Neuron (in vitro differentiated cells): ENCODE data around the gene ZNF683.
"Not testable (repeated sequence)": the region's sequence is repeated elsewhere in the genome, so short reads cannot be mapped to it uniquely, and the experiment has no call there.

ENCODE experiments used
- H2AFZ ChIP-seq: one replicate; pipeline ENCODE4 v1.6.1; 2013; ENCODE audit warnings: low read depth, mild to moderate bottlenecking, inconsistent platforms, low read length, moderate library complexity
- H3K27me3 ChIP-seq: one replicate; pipeline ENCODE4 v1.6.1; 2013; ENCODE audit warnings: low read length; ENCODE audit not compliant: insufficient read depth
- H3K36me3 ChIP-seq: one replicate; pipeline ENCODE4 v1.6.1; 2013; ENCODE audit warnings: low read length; ENCODE audit not compliant: insufficient read depth
- H3K4me1 ChIP-seq: one replicate; pipeline ENCODE4 v1.6.1; 2013; ENCODE audit warnings: low read length; ENCODE audit not compliant: insufficient read depth
- H3K4me3 ChIP-seq: 2 replicates; pipeline ENCODE4 v1.5.1; 2013; ENCODE audit warnings: mild to moderate bottlenecking, low read length, moderate library complexity
- H3K9me3 ChIP-seq: one replicate; pipeline ENCODE4 v1.6.1; 2013; ENCODE audit warnings: low read length

ZNF683 gene

GRCh38 chr1:26403656-26404055 is 31.1 kb upstream of the ZNF683 start:
- Histone ChIP-seq H2AFZ (no peak overlapping the region), H3K9me3 (no peaks in the 10 kb centered on the region), H3K4me3 (no peak overlapping the region), H3K4me1 (peaks cover 11% of the 10 kb centered on the region), H3K36me3 (no peaks in the 10 kb centered on the region), H3K27me3 (no peaks in the 10 kb centered on the region)

DNA sequence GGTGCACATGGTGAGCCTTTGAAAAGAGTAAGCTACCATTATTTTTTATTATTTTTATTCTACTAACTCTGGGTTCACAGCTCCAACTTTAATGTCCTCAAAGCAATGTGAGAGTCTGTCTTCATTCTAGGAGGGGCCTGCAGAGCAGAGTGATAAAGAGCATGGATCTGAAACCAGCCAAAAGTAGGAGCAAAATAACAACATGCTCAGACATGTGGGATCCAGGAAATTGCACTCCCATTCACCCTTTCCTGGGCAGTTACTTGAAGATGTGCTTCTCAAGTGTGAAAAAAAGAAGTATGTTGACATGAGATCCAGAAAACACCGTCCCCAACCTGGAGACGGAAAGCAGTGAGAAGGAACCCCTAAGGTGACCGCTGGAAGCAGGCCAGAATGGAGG is 29.3 kb upstream of the ZNF683 start:
- no peak overlapping the region for H2AFZ ChIP-seq

DNA sequence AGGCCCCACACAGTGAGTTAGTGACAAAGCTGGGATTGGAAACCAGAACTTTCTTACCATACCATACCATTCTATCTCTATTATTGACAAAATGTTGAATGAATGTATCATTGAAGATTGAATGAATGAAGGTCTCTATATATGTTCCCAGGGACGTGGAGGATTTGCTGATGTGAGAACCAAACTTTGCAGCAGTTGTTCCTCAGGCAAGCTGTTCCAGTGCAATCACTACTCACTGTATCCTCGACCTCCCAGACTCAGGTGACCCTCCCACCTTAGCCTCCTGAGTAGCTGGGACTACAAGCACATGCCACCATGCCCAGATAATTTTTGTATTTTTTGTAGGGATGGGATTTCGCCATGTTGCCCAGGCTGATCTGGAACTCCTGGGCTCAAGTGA is 26.5 kb upstream of the ZNF683 start:
- H3K4me3 ChIP-seq, result no peak overlapping the region
- H3K27me3 ChIP-seq, result no peaks in the 10 kb centered on the region
- H3K4me1 ChIP-seq, result peaks cover 7% of the 10 kb centered on the region
- no peak overlapping the region for H2AFZ ChIP-seq
- no peaks in the 10 kb centered on the region for H3K9me3 ChIP-seq
- H3K36me3 ChIP-seq, result no peaks in the 10 kb centered on the region

More for the DNA sequence above, 29.3 kb upstream of the ZNF683 start:
- Histone ChIP-seq H3K9me3 (no peaks in the 10 kb centered on the region), H3K4me1 (peaks cover 10% of the 10 kb centered on the region), H3K4me3 (no peak overlapping the region), H3K36me3 (no peaks in the 10 kb centered on the region), H3K27me3 (no peaks in the 10 kb centered on the region)

- Histone ChIP-seq H3K4me1 (no peaks in the 10 kb centered on the region), H3K4me3 (no peak overlapping the region), H2AFZ (no peak overlapping the region), H3K36me3 (no peaks in the 10 kb centered on the region), H3K27me3 (no peaks in the 10 kb centered on the region), H3K9me3 (no peaks in the 10 kb centered on the region)
These were observed 23.2 kb upstream of the ZNF683 start for GRCh38 chr1:26395754-26396153.

DNA sequence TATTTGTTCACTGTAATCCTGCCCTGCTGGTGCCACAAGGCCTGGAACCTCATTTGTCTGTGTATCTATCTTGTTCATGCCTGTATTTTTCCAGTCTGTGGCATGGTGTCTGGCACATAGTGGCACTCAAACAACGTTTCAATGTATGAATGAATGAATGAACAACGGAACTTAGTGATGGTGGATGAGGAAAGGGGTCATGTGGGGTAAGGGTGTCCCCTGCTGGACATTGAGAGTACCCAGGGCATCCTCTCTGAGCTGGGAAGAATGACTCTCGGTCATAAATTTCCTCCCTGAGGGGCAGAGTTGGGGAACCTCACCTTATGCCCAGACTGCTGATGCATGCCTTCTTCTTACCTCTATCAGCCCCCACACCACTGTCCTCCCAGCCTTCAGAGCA is 18.9 kb upstream of the ZNF683 start:
- H3K4me3 ChIP-seq, result no peak overlapping the region
- H3K27me3 ChIP-seq, result no peaks in the 10 kb centered on the region
- H3K36me3 ChIP-seq, result no peaks in the 10 kb centered on the region
- no peaks in the 10 kb centered on the region for H3K9me3 ChIP-seq
- no peaks in the 10 kb centered on the region for H3K4me1 ChIP-seq
- H2AFZ ChIP-seq, result no peak overlapping the region

GRCh38 chr1:26389604-26390247 is 17.2 kb upstream of the ZNF683 start:
- Histone ChIP-seq H3K27me3 (no peaks in the 10 kb centered on the region), H3K36me3 (no peaks in the 10 kb centered on the region), H3K4me1 (no peaks in the 10 kb centered on the region), H2AFZ (no peak overlapping the region), H3K4me3 (no peak overlapping the region), H3K9me3 (no peaks in the 10 kb centered on the region)

DNA sequence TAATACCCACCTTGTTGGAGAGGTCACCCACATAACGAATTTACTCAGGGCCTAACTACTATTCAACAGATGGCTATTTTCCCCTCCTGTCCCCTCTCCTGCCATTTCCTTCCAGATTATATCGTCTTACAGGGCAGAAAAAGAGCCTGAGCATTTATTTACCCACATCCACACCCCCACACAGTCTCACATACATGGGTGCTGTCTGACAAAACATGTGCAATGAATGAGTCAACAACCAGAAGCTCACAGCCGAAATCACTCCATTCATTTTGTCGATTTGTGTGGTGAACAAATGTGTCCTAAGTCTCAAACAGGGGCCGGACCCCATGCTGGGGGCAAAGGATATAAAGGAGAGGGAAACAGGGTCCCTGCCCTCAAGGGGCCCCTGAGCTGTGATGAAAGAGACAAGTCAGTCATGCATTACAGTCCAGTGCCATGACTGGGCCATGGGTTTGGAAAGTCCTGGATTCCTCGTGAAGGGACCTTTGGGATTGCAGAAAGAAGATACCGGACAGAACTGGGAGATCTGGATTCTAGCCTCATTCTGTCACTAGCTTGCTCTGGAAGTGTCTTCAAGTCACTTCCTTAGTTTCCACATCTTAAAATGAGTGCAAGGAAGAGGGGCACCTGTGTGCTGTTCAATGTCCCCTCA is 16.4 kb upstream of the ZNF683 start:
- Histone ChIP-seq H3K27me3 (no peaks in the 10 kb centered on the region), H3K36me3 (no peaks in the 10 kb centered on the region), H3K9me3 (no peaks in the 10 kb centered on the region), H2AFZ (no peak overlapping the region), H3K4me3 (no peak overlapping the region), H3K4me1 (no peaks in the 10 kb centered on the region)

DNA sequence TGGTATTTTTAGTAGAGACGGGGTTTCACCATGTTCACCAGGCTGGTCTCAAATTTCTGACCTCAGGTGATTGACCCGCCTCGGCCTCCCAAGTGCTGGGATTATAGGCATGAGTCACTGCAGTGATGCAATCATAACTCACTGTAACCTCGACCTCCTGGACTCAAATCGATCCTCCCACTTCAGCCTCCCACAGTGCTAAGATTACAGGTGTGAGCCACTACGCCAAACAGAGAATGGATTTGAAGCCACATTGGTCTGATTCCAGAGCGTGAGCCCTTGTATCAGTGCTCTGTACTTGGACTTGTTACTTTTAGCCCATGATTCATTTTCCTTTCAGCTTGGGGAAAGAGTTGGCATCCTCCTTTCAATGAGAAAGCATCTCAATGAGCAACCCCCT is 14.9 kb upstream of the ZNF683 start:
- no peaks in the 10 kb centered on the region for H3K9me3 ChIP-seq
- no peaks in the 10 kb centered on the region for H3K36me3 ChIP-seq
- no peaks in the 10 kb centered on the region for H3K4me1 ChIP-seq
- no peak overlapping the region for H2AFZ ChIP-seq
- H3K4me3 ChIP-seq, result no peak overlapping the region
- no peaks in the 10 kb centered on the region for H3K27me3 ChIP-seq

GRCh38 chr1:26385063-26385462 is 12.5 kb upstream of the ZNF683 start:
- not testable (repeated sequence) for H3K36me3 ChIP-seq, H3K9me3 ChIP-seq, H3K27me3 ChIP-seq, H3K4me1 ChIP-seq, H3K4me3 ChIP-seq, H2AFZ ChIP-seq

DNA sequence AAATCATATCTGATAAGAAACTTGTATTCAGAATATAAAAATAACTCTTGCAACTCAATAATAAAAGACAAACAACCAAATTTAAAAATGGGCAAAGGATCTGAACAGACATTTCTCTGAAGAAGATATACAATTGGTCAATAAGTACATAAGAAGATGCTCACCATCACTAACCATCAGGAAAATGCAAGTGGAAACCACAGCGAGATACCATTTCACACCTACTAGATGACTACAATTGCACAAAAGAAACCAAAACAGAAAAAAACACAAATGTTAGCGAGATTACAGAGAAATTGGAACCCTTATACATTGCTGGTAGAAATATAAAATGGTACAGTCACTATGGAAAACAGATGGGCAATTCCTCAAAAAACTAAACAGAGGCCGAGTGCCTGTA is 11.5 kb upstream of the ZNF683 start:
- Histone ChIP-seq H3K4me3 (no peak overlapping the region), H3K27me3 (no peaks in the 10 kb centered on the region), H2AFZ (no peak overlapping the region), H3K36me3 (no peaks in the 10 kb centered on the region), H3K4me1 (no peaks in the 10 kb centered on the region), H3K9me3 (no peaks in the 10 kb centered on the region)

DNA sequence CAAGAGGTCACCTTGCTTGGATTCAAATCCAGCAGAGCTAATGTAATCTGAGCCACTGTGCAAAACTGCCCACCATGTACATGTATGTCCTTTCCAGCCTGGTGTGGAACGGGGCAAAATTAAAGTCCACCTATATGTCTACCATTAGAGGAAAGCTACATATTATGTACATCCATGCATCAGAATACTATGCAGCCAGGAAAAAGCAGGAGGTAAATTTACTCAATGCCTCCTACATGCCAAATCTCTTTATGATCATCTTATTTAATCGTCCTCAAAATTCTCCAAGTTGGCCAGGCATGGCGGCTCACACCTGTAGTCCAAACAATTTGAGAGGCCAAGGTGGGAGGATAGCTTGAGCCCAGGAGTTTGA is 6.3 kb upstream of the ZNF683 start:
- Histone ChIP-seq H3K27me3 (peaks cover 10% of the 10 kb centered on the region), H3K4me1 (no peaks in the 10 kb centered on the region), H2AFZ (no peak overlapping the region), H3K4me3 (no peak overlapping the region), H3K9me3 (no peaks in the 10 kb centered on the region), H3K36me3 (no peaks in the 10 kb centered on the region)

GRCh38 chr1:26378088-26378878 is 5.7 kb upstream of the ZNF683 start:
- no peak overlapping the region for H2AFZ ChIP-seq
- no peak overlapping the region for H3K4me3 ChIP-seq
- no peaks in the 10 kb centered on the region for H3K36me3 ChIP-seq
- H3K4me1 ChIP-seq, result no peaks in the 10 kb centered on the region
- no peaks in the 10 kb centered on the region for H3K9me3 ChIP-seq
- peaks cover 12% of the 10 kb centered on the region for H3K27me3 ChIP-seq

- Histone ChIP-seq H3K36me3 (no peaks in the 10 kb centered on the region), H3K27me3 (peaks cover 12% of the 10 kb centered on the region), H3K9me3 (peaks cover under 1% of the 10 kb centered on the region), H3K4me1 (no peaks in the 10 kb centered on the region), H3K4me3 (no peak overlapping the region), H2AFZ (no peak overlapping the region)
These were observed 3.5 kb upstream of the ZNF683 start for GRCh38 chr1:26376050-26376449.
